GM23338 (cell line): ENCODE data around the gene DOK7. TPM values are rescaled to one million over a fixed set of nuclear protein-coding genes. Genes with fewer than 3 reads are reported as not detected.

Experiments
- ATAC-seq: fragments of 200-7000 bp; cut with Tn5 transposase; 3 replicates; pipeline ENCODE4 v1.9.1; 2020
- DNase-seq: peaks from one replicate; pipeline ENCODE4 v3.0.0-alpha.2; 2015; ENCODE audit warnings: low spot score
- H2AFZ ChIP-seq: fragments of 200-600 bp; sonication (generic); 2 replicates; pipeline ENCODE4 v1.8.0; 2016; ENCODE audit warnings: antibody characterized with exemption, mild to moderate bottlenecking, moderate library complexity
- H3F3A ChIP-seq: fragments of 200-600 bp; sonication (generic); replicated peaks from 2 replicates; pipeline ENCODE4 v1.8.0; 2017; ENCODE audit warnings: antibody characterized with exemption, mixed run types, low read depth
- H3K27ac ChIP-seq: fragments of 200-600 bp; sonication (generic); 2 replicates; pipeline ENCODE4 v1.6.1; 2016; ENCODE audit warnings: low read depth
- H3K27me3 ChIP-seq: fragments of 200-600 bp; sonication (generic); 2 replicates; pipeline ENCODE4 v1.8.0; 2016; ENCODE audit warnings: mild to moderate bottlenecking, mixed run types, moderate library complexity; ENCODE audit not compliant: insufficient read depth
- H3K36me3 ChIP-seq: fragments of 200-600 bp; sonication (generic); 2 replicates; pipeline ENCODE4 v1.8.0; 2016; ENCODE audit warnings: mild to moderate bottlenecking; ENCODE audit not compliant: insufficient read depth
- H3K4me1 ChIP-seq: fragments of 200-600 bp; sonication (generic); 2 replicates; pipeline ENCODE4 v1.8.0; 2016; ENCODE audit warnings: mild to moderate bottlenecking, moderate library complexity; ENCODE audit not compliant: insufficient read depth
- H3K4me2 ChIP-seq: fragments of 200-600 bp; sonication (generic); 2 replicates; pipeline ENCODE4 v1.7.1; 2017; ENCODE audit warnings: mixed run types
- H3K4me3 ChIP-seq: fragments of 200-600 bp; sonication (generic); 2 replicates; pipeline ENCODE4 v1.6.1; 2016; ENCODE audit warnings: mixed run types
- H3K79me2 ChIP-seq: fragments of 200-600 bp; sonication (generic); replicated peaks from 2 replicates; pipeline ENCODE4 v1.8.0; 2017; ENCODE audit warnings: mild to moderate bottlenecking; ENCODE audit not compliant: insufficient read depth
- H3K9me2 ChIP-seq: fragments of 200-600 bp; sonication (generic); 2 replicates; pipeline ENCODE4 v1.8.0; 2017; ENCODE audit not compliant: insufficient read depth
- H4K20me1 ChIP-seq: fragments of 200-600 bp; sonication (generic); replicated peaks from 2 replicates; pipeline ENCODE4 v1.8.0; 2017; ENCODE audit warnings: mild to moderate bottlenecking; ENCODE audit not compliant: insufficient read depth
- H3K27ac Mint-ChIP-seq: 2 replicates; pipeline ENCODE4 v1.8.0; 2020; ENCODE audit warnings: inconsistent platforms, mild to moderate bottlenecking, moderate library complexity, mixed read lengths
- H3K27me3 Mint-ChIP-seq: 3 replicates; pipeline ENCODE4 v1.8.0; 2022; ENCODE audit warnings: low read depth, mild to moderate bottlenecking, moderate library complexity, mixed read lengths, inconsistent platforms; ENCODE audit not compliant: insufficient read depth, poor library complexity
- H3K36me3 Mint-ChIP-seq: 3 replicates; pipeline ENCODE4 v1.8.0; 2021; ENCODE audit warnings: low read depth, mild to moderate bottlenecking, inconsistent platforms, moderate library complexity, mixed read lengths
- H3K4me1 Mint-ChIP-seq: 3 replicates; pipeline ENCODE4 v1.8.0; 2020; ENCODE audit warnings: mild to moderate bottlenecking, inconsistent platforms, mixed read lengths
- H3K4me3 Mint-ChIP-seq: 3 replicates; pipeline ENCODE4 v1.8.0; 2021; ENCODE audit warnings: moderate library complexity, mild to moderate bottlenecking, inconsistent platforms, mixed read lengths
- H3K9me3 Mint-ChIP-seq: 3 replicates; pipeline ENCODE4 v1.8.0; 2020; ENCODE audit warnings: moderate library complexity, mild to moderate bottlenecking, inconsistent platforms, mixed read lengths
- CREB1 ChIP-seq: fragments of 250-450 bp; sonication (Bioruptor Pico); IDR thresholded peaks from 2 replicates; pipeline ENCODE4 v1.5.0; 2020; ENCODE audit warnings: low read depth, mild to moderate bottlenecking, moderate library complexity
- CTCF ChIP-seq, 2 experiments: fragments of 200-600 bp in 1 of 2; sonication (generic) in 1 of 2; conservative IDR thresholded peaks; 2 replicates each; pipeline versions ENCODE4 v1.5.1 to v1.6.1; 2016 to 2017; ENCODE audit warnings: antibody characterized with exemption in 2 of 2, low read depth in 2 of 2, mild to moderate bottlenecking in 2 of 2, moderate library complexity in 1 of 2
- ETS1 ChIP-seq: IDR thresholded peaks from 2 replicates; pipeline ENCODE4 v1.6.1; 2016; ENCODE audit warnings: antibody characterized with exemption
- EZH2 ChIP-seq: fragments of 200-600 bp; sonication (generic); IDR thresholded peaks from one replicate; pipeline ENCODE4 v1.8.0; 2017; ENCODE audit warnings: antibody characterized with exemption, mild to moderate bottlenecking, low read depth; ENCODE audit not compliant: unreplicated experiment
- EZH2phosphoT487 ChIP-seq: fragments of 200-600 bp; sonication (generic); IDR thresholded peaks from one replicate; pipeline ENCODE4 v1.8.1; 2018; ENCODE audit warnings: antibody characterized with exemption; ENCODE audit not compliant: unreplicated experiment
- JUNB ChIP-seq: IDR thresholded peaks from one replicate; pipeline ENCODE4 v1.6.1; 2016; ENCODE audit warnings: antibody characterized with exemption; ENCODE audit not compliant: unreplicated experiment
- NANOG ChIP-seq: IDR thresholded peaks from 2 replicates; pipeline ENCODE4 v1.6.1; 2016; ENCODE audit warnings: antibody characterized with exemption, borderline replicate concordance
- POLR2AphosphoS5 ChIP-seq: IDR thresholded peaks from 2 replicates; pipeline ENCODE4 v1.6.1; 2016; ENCODE audit warnings: antibody characterized with exemption, low read depth
- REST ChIP-seq: IDR thresholded peaks from one replicate; pipeline ENCODE4 v1.6.1; 2018; ENCODE audit warnings: antibody characterized with exemption; ENCODE audit not compliant: unreplicated experiment
- STAT1 ChIP-seq: IDR thresholded peaks from one replicate; pipeline ENCODE4 v1.6.1; 2016; ENCODE audit warnings: antibody characterized with exemption; ENCODE audit not compliant: unreplicated experiment
- ZNF114 ChIP-seq: fragments of 250-450 bp; sonication (Bioruptor Pico); IDR thresholded peaks from 2 replicates; pipeline ENCODE4 v1.5.0; 2020; ENCODE audit warnings: mild to moderate bottlenecking, moderate library complexity
- ZNF331 ChIP-seq: fragments of 250-450 bp; sonication (Bioruptor Pico); IDR thresholded peaks from 2 replicates; pipeline ENCODE4 v1.5.0; 2020; ENCODE audit warnings: low read depth, mild to moderate bottlenecking, moderate library complexity
- ZNF462 ChIP-seq: fragments of 250-450 bp; sonication (Bioruptor Pico); IDR thresholded peaks from 2 replicates; pipeline ENCODE4 v1.5.0; 2020; ENCODE audit warnings: mild to moderate bottlenecking, moderate library complexity
- polyA plus RNA-seq: library from polyadenylated mRNA; unstranded; fragments of >200 nt; fragmentation: Nextera tagmentation; extraction: Ambion mirVana; gene quantifications from 2 replicates; pipeline ENCODE4 v1.2.1, GENCODE V29; 2016
- total RNA-seq: library from RNA; depleted of rRNA; stranded (reverse); fragments of >200 nt; shearing (Covaris generic); gene quantifications from 2 replicates; pipeline ENCODE4 v1.2.3, GENCODE V29; 2014

Gene DOK7
- total and polyA plus RNA-seq, 2 experiments from 2014 or later: 0.34 to 0.52 TPM

- Histone ChIP-seq H3K79me2 (no peaks in the 10 kb centered on the region), H3K36me3 (no peaks in the 10 kb centered on the region), H3K4me2 (no peak overlapping the region), H3K9me2 (no peaks in the 10 kb centered on the region), H3K4me3 (no peak overlapping the region), H3K4me1 (no peaks in the 10 kb centered on the region; the same call in 1 of the 2 replicates), H3K27me3 (peaks cover 52% of the 10 kb centered on the region), H4K20me1 (no peaks in the 10 kb centered on the region), H2AFZ (no peak overlapping the region), H3F3A (no peaks in the 10 kb centered on the region), H3K27ac (no peak overlapping the region)
- peaks cover 60% of the 10 kb centered on the region for H3K27me3 Mint-ChIP-seq
- no peaks in the 10 kb centered on the region for H3K36me3 Mint-ChIP-seq
- no peaks in the 10 kb centered on the region for H3K4me1 Mint-ChIP-seq
- H3K4me3 Mint-ChIP-seq: no peak overlapping the region
- peaks cover 10% of the 10 kb centered on the region; the same call in 2 of the 3 replicates for H3K9me3 Mint-ChIP-seq
- no peak overlapping the region for H3K27ac Mint-ChIP-seq
- ATAC-seq: no peak
- DNase-seq: no peak
- no peak for TF ChIP-seq NANOG
- no peak for TF ChIP-seq ZNF114 (CRISPR knock-in tag)
- TF ChIP-seq EZH2: no peak
- no peak for TF ChIP-seq EZH2phosphoT487
- no peak for TF ChIP-seq POLR2AphosphoS5
- no peak for TF ChIP-seq ZNF462 (CRISPR knock-in tag)
- TF ChIP-seq REST: no peak
- no peak for TF ChIP-seq JUNB
- no peak for TF ChIP-seq CREB1 (CRISPR knock-in tag)
- TF ChIP-seq CTCF (conservative IDR thresholded peaks at IDR 0.05; ENCODE audit: low read depth in 2 of 2): no peak
- TF ChIP-seq ETS1: no peak
- TF ChIP-seq ZNF331: no peak
- TF ChIP-seq STAT1: no peak
Measured at GRCh38 chr4:3460926-3461325, 2.2 kb upstream of the DOK7 start.
